HEK293 (cell line): ENCODE results near the gene ARHGAP8.

Experiments used
- CTCF ChIP-seq: fragments of 450-650 bp; formaldehyde crosslinking; IDR thresholded peaks from 2 replicates; pipeline ENCODE4 v1.5.1; 2016; ENCODE audit warnings: missing biosample characterization, missing genetic modification characterization
- FEZF1 ChIP-seq: fragments of 450-650 bp; formaldehyde crosslinking; IDR thresholded peaks from 2 replicates; pipeline ENCODE4 v1.5.1; 2016; ENCODE audit warnings: missing biosample characterization, missing genetic modification characterization
- ZNF785 ChIP-seq: fragments of 450-650 bp; formaldehyde crosslinking; IDR thresholded peaks from 2 replicates; pipeline ENCODE4 v1.5.1; 2016; ENCODE audit warnings: missing biosample characterization, missing genetic modification characterization

GRCh38 chr22:44780876-44781449 is 28.6 kb downstream of the ARHGAP8 start:
- TF ChIP-seq ZNF785 (tag by site-specific recombination), result no peak
- TF ChIP-seq CTCF (tag by site-specific recombination), result no peak
- TF ChIP-seq FEZF1, result no peak
